Endothelial cell of umbilical vein (primary cell): ENCODE results near the gene DLL4.

Source experiments
- CTCF ChIP-seq, 2 donors: IDR thresholded peaks; 1 replicate in 1 of 2; 2 replicates in 1 of 2; pipeline ENCODE4 v1.5.1; 2011; ENCODE audit warnings: low read length in 2 of 2, mild to moderate bottlenecking in 2 of 2, moderate library complexity in 2 of 2, control low read depth in 1 of 2, inconsistent platforms in 1 of 2, low read depth in 1 of 2; ENCODE audit not compliant: insufficient read depth in 1 of 2; ENCODE audit errors: extremely low read depth in 1 of 2
- EZH2 ChIP-seq: IDR thresholded peaks from 2 replicates; pipeline ENCODE4 v1.6.1; 2012; ENCODE audit warnings: borderline replicate concordance, low read depth, mild to moderate bottlenecking, moderate library complexity, low read length, inconsistent platforms; ENCODE audit not compliant: severe bottlenecking
- FOS ChIP-seq: IDR thresholded peaks from 2 replicates; pipeline ENCODE4 v1.6.1; 2011; ENCODE audit warnings: mild to moderate bottlenecking, low read length, moderate library complexity, borderline replicate concordance; ENCODE audit not compliant: insufficient read depth
- GATA2 ChIP-seq: IDR thresholded peaks from 2 replicates; pipeline ENCODE4 v1.7.0; 2011; ENCODE audit warnings: low read depth, mild to moderate bottlenecking, moderate library complexity, mixed read lengths, low read length; ENCODE audit not compliant: insufficient read length, insufficient read depth
- JUN ChIP-seq: IDR thresholded peaks from 2 replicates; pipeline ENCODE4 v1.6.1; 2011; ENCODE audit warnings: borderline replicate concordance, low read depth; ENCODE audit not compliant: insufficient read length, insufficient read depth
- MAX ChIP-seq: IDR thresholded peaks from 2 replicates; pipeline ENCODE4 v1.6.1; 2011; ENCODE audit not compliant: insufficient read depth, insufficient read length
- MYC ChIP-seq: IDR thresholded peaks from one replicate; pipeline ENCODE4 v1.6.1; 2011; ENCODE audit warnings: mild to moderate bottlenecking, low read depth, low read length
- POLR2A ChIP-seq: IDR thresholded peaks from 2 replicates; pipeline ENCODE4 v1.6.1; 2012; ENCODE audit warnings: low read depth, mild to moderate bottlenecking, control low read depth, low read length
- POLR2AphosphoS5 ChIP-seq: IDR thresholded peaks from 2 replicates; pipeline ENCODE4 v1.6.1; 2012; ENCODE audit warnings: low read depth, mild to moderate bottlenecking, control low read depth, low read length, moderate library complexity; ENCODE audit not compliant: insufficient read depth

- TF ChIP-seq CTCF (IDR thresholded peaks at IDR 0.05; ENCODE audit: extremely low read depth in 1 of 2, insufficient read depth in 1 of 2, low read depth in 1 of 2, low read length in 2 of 2), result no peak
- TF ChIP-seq EZH2, result no peak
- no peak for TF ChIP-seq POLR2A
- no peak for TF ChIP-seq MYC
- TF ChIP-seq MAX, result no peak
- TF ChIP-seq POLR2AphosphoS5, result no peak
- TF ChIP-seq FOS, result no peak
- TF ChIP-seq GATA2, result no peak
- no peak for TF ChIP-seq JUN
Measured at GRCh38 chr15:40900256-40901052, 28.7 kb upstream of the DLL4 start.
